Activated CD4-positive, CD25-positive, alpha-beta regulatory T cell (primary cell): ENCODE measurements around the gene HOXB4.
A peak's percentile ranks its signal among the peaks of the same experiment; 100 is the strongest.
"Not testable (repeated sequence)": the region's sequence is repeated elsewhere in the genome, so short reads cannot be mapped to it uniquely, and the experiment has no call there.

Experiments used
- DNase-seq, 4 experiments: peaks; one replicate each; lab custom pipeline; 2025; lab: John Stamatoyannopoulos, UW

The HOXB4 gene

GRCh38 chr17:48546924-48547807 is 31.0 kb downstream of the HOXB4 start:
- no peak for DNase-seq

- no peak for DNase-seq
Measured at GRCh38 chr17:48546137-48546923, 31.8 kb downstream of the HOXB4 start.

GRCh38 chr17:48545539-48545938 is 32.6 kb downstream of the HOXB4 start:
- no peak for DNase-seq

- no peak for DNase-seq
Measured at GRCh38 chr17:48545022-48545375, 33.2 kb downstream of the HOXB4 start, which contains the start of gene HOXB2. TSS of gene HOXB2 (minus strand) at chr17:48545109. CDS start at chr17:48544911, 198 bp downstream.

GRCh38 chr17:48544349-48545021 is 33.7 kb downstream of the HOXB4 start:
- peak in 2 of 4 experiments; percentile 10 to 21 for DNase-seq

GRCh38 chr17:48543854-48544348 is 34.2 kb downstream of the HOXB4 start:
- peak in 1 of 4 experiments; percentile 31 for DNase-seq

GRCh38 chr17:48543107-48543853 is 34.9 kb downstream of the HOXB4 start:
- DNase-seq, result peak in 2 of 4 experiments; percentile 29 to 39

- no peak for DNase-seq
Measured at GRCh38 chr17:48542698-48543106, 35.4 kb downstream of the HOXB4 start.

GRCh38 chr17:48542114-48542656 is 36.0 kb downstream of the HOXB4 start:
- DNase-seq, result no peak

- peak in 3 of 4 experiments; percentile 17 to 48 (median 46) for DNase-seq
Measured at GRCh38 chr17:48541577-48542113, 36.5 kb downstream of the HOXB4 start.

GRCh38 chr17:48541036-48541576 is 37.0 kb downstream of the HOXB4 start:
- no peak for DNase-seq

GRCh38 chr17:48540213-48540612 is 37.9 kb downstream of the HOXB4 start:
- no peak for DNase-seq

GRCh38 chr17:48539177-48539576 is 39.0 kb downstream of the HOXB4 start:
- no peak for DNase-seq

GRCh38 chr17:48537316-48537715 is 40.8 kb downstream of the HOXB4 start:
- no peak for DNase-seq

GRCh38 chr17:48535793-48536559 is 42.2 kb downstream of the HOXB4 start:
- not testable (repeated sequence) for DNase-seq

- no peak for DNase-seq
Measured at GRCh38 chr17:48532261-48532660, 45.9 kb downstream of the HOXB4 start.

GRCh38 chr17:48530887-48531272 is 47.3 kb downstream of the HOXB4 start, which contains the start of gene HOXB1:
TSS of gene HOXB1 (minus strand) at chr17:48531011. CDS start at chr17:48530904, 107 bp downstream.
- DNase-seq, result no peak

GRCh38 chr17:48530208-48530886 is 47.8 kb downstream of the HOXB4 start:
- no peak for DNase-seq

GRCh38 chr17:48529683-48530009 is 48.5 kb downstream of the HOXB4 start:
- no peak for DNase-seq
